Keratinocyte (primary cell): ENCODE measurements around the gene WTAP. TPM values are rescaled to one million over a fixed set of nuclear protein-coding genes. Genes with fewer than 3 reads are reported as not detected.

Experiments
- DNase-seq: peaks from one replicate; pipeline ENCODE4 v3.0.0-alpha.2; 2011; ENCODE audit warnings: low read depth, missing footprints, low spot score
- FAIRE-seq: peaks from 2 replicates; lab custom pipeline; 2011; peaks lifted over from hg19 to GRCh38; lab: Jason Lieb, UNC
- H2AFZ ChIP-seq: 2 replicates; pipeline ENCODE4 v1.6.0; 2012; ENCODE audit warnings: low read length, control low read depth, inconsistent platforms; ENCODE audit not compliant: control insufficient read depth
- H3K27ac ChIP-seq: 2 replicates; pipeline ENCODE4 v1.5.1; 2011; ENCODE audit warnings: low read length; ENCODE audit not compliant: control insufficient read depth, insufficient read depth
- H3K27me3 ChIP-seq: 3 replicates; pipeline ENCODE4 v1.6.0; 2011; ENCODE audit warnings: low read length; ENCODE audit not compliant: control insufficient read depth, insufficient read depth; ENCODE audit errors: extremely low read depth
- H3K36me3 ChIP-seq, 2 experiments: 2 replicates in 1 of 2; 3 replicates in 1 of 2; pipeline ENCODE4 v1.5.1; 2011; ENCODE audit warnings: low read length in 2 of 2, mild to moderate bottlenecking in 1 of 2; ENCODE audit not compliant: control insufficient read depth in 2 of 2, insufficient read depth in 2 of 2; ENCODE audit errors: extremely low read depth in 1 of 2
- H3K4me1 ChIP-seq: 3 replicates; pipeline ENCODE4 v1.5.1; 2011; ENCODE audit warnings: low read length; ENCODE audit not compliant: control insufficient read depth, insufficient read depth; ENCODE audit errors: extremely low read depth
- H3K4me2 ChIP-seq: 3 replicates; pipeline ENCODE4 v1.6.0; 2011; ENCODE audit warnings: low read depth, low read length; ENCODE audit not compliant: control insufficient read depth, insufficient read depth; ENCODE audit errors: extremely low read depth
- H3K4me3 ChIP-seq, 3 experiments: fragments of 200-600 bp in 1 of 3; sonication (generic) in 1 of 3; 2 replicates in 2 of 3; 3 replicates in 1 of 3; pipeline ENCODE4 v1.5.1; 2011 to 2016; ENCODE audit warnings: low read length in 3 of 3, mild to moderate bottlenecking in 3 of 3, control low read depth in 2 of 3, inconsistent platforms in 1 of 3, low read depth in 1 of 3, mixed read lengths in 1 of 3, mixed run types in 1 of 3, moderate library complexity in 1 of 3; ENCODE audit not compliant: control insufficient read depth in 2 of 3, insufficient read depth in 2 of 3; ENCODE audit errors: extremely low read depth in 1 of 3
- H3K79me2 ChIP-seq: 2 replicates; pipeline ENCODE4 v1.6.0; 2012; ENCODE audit warnings: low read length; ENCODE audit not compliant: control insufficient read depth, insufficient read depth
- H3K9ac ChIP-seq: 3 replicates; pipeline ENCODE4 v1.6.0; 2011; ENCODE audit warnings: low read length; ENCODE audit not compliant: control insufficient read depth, insufficient read depth; ENCODE audit errors: extremely low read depth
- H3K9me1 ChIP-seq: 3 replicates; pipeline ENCODE4 v1.6.0; 2011; ENCODE audit warnings: low read length; ENCODE audit not compliant: control insufficient read depth, insufficient read depth; ENCODE audit errors: extremely low read depth
- H3K9me3 ChIP-seq: 2 replicates; pipeline ENCODE4 v1.5.1; 2012; ENCODE audit warnings: low read depth, low read length; ENCODE audit not compliant: control insufficient read depth
- H4K20me1 ChIP-seq: 3 replicates; pipeline ENCODE4 v1.6.0; 2011; ENCODE audit warnings: low read length; ENCODE audit not compliant: control insufficient read depth, insufficient read depth; ENCODE audit errors: extremely low read depth
- EZH2 ChIP-seq: IDR thresholded peaks from one replicate; pipeline ENCODE4 v1.6.1; 2012; ENCODE audit warnings: inconsistent platforms, mild to moderate bottlenecking, low read length, moderate library complexity
- dilution Hi-C: fragments of 300-500 bp; cut with MboI; formaldehyde crosslinking; loops from one replicate; pipeline ENCODE4 v1.7.0; 2020; ENCODE audit warnings: low sequenced_read_pairs; ENCODE audit not compliant: extremely low pct_ligation_motif_present
- polyA plus RNA-seq, 5 experiments: library from polyadenylated mRNA; depleted of rRNA in 3 of 5; stranded (reverse) in 3 of 5; stranded (forward) in 1 of 5; unstranded in 1 of 5; fragments of >200 nt; gene quantifications; 1 replicate in 1 of 5; 2 replicates in 3 of 5; 3 replicates in 1 of 5; pipeline versions ENCODE4 v1.2.1 to v1.2.3, GENCODE V29; 2011 to 2012; ENCODE audit warnings: missing spikeins in 2 of 5, low read depth in 1 of 5, low replicate concordance in 1 of 5
- TF ChIP-seq, protein P1 (sequence below), 3 experiments: IDR thresholded peaks in 1 of 3; conservative IDR thresholded peaks in 1 of 3; optimal IDR thresholded peaks in 1 of 3; 2 replicates in 2 of 3; 3 replicates in 1 of 3; pipeline versions ENCODE3 to v1.5.1; 2011; ENCODE audit warnings: low read length in 3 of 3, mild to moderate bottlenecking in 3 of 3, moderate library complexity in 2 of 3, control low read depth in 1 of 3, inconsistent platforms in 1 of 3; ENCODE audit not compliant: insufficient read depth in 2 of 3; ENCODE audit errors: extremely low read depth in 1 of 3

Gene WTAP
- polyA plus RNA-seq, 1 donor (not counting 4 experiments of a cell fraction or from before 2014, with no cell fraction given), result 40.2 TPM

- Histone ChIP-seq H3K27ac (peak overlapping the region; percentile 83), H3K36me3 (peaks cover 9 to 37% of the 10 kb centered on the region in 2 experiments)
- no peak for FAIRE-seq
These were observed 61.0 kb downstream of the WTAP start for GRCh38 chr6:159788276-159788675.

DNA sequence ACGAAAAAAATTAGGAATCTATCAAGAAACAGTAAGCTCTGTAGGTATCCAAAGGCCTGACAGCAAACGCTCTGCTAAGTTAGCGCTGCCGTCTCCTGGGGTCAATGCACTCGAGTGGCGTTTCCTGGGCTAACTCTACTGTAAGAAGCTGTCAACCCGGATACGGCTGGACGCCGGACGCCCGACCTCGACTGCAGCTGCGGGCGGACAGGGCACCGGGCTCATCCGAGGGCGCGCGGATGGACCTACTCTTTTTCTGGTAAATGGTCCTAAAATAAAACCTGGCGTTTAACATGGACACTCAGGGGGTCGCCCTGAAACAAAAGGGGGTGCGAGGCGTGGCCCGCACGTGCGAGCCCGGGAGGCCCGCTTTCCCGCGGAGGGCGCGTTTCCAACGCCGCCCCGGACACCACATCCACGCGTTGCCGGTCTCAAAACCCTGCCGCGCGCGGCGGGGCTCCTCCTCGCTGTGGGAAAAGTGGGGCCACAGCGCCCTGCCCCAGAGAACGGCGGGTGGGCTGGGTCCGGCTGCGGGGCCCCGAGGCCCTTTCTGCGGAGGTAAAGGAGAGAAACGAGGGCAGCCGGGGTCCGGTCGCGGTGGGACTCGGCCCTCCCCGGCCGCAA is 61.6 kb downstream of the WTAP start:
- Histone ChIP-seq H2AFZ (peak overlapping the region; percentile 92), H3K27me3 (no peaks in the 10 kb centered on the region), H3K9ac (peak overlapping the region; percentile 85), H3K4me3 (peak overlapping the region; percentile 88 to 98 (median 97)), H3K4me1 (peaks cover 30% of the 10 kb centered on the region), H3K9me3 (no peaks in the 10 kb centered on the region), H3K4me2 (peak overlapping the region; percentile 77), H3K27ac (peak overlapping the region; percentile 83), H4K20me1 (peaks cover 10% of the 10 kb centered on the region), H3K36me3 (peaks cover 7 to 33% of the 10 kb centered on the region in 2 experiments), H3K9me1 (no peaks in the 10 kb centered on the region), H3K79me2 (peaks cover 86% of the 10 kb centered on the region)
- DNase-seq (no peak), FAIRE-seq (no peak)
- no peak for TF ChIP-seq EZH2
- TF ChIP-seq, protein P1, sequence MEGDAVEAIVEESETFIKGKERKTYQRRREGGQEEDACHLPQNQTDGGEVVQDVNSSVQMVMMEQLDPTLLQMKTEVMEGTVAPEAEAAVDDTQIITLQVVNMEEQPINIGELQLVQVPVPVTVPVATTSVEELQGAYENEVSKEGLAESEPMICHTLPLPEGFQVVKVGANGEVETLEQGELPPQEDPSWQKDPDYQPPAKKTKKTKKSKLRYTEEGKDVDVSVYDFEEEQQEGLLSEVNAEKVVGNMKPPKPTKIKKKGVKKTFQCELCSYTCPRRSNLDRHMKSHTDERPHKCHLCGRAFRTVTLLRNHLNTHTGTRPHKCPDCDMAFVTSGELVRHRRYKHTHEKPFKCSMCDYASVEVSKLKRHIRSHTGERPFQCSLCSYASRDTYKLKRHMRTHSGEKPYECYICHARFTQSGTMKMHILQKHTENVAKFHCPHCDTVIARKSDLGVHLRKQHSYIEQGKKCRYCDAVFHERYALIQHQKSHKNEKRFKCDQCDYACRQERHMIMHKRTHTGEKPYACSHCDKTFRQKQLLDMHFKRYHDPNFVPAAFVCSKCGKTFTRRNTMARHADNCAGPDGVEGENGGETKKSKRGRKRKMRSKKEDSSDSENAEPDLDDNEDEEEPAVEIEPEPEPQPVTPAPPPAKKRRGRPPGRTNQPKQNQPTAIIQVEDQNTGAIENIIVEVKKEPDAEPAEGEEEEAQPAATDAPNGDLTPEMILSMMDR (optimal IDR thresholded peaks at IDR 0.05 in 1 of 3, IDR thresholded peaks at IDR 0.05 in 1 of 3, conservative IDR thresholded peaks at IDR 0.05 in 1 of 3; ENCODE audit: extremely low read depth in 1 of 3, insufficient read depth in 2 of 3, low read length in 3 of 3), result no peak
- dilution Hi-C loops, result no loop called here

More at GRCh38 chr6:159788276-159788675, 61.0 kb downstream of the WTAP start:
- peak overlapping the region; percentile 77 for H3K4me2 ChIP-seq
- H3K9me1 ChIP-seq, result no peaks in the 10 kb centered on the region
- dilution Hi-C loops, result no loop called here
- TF ChIP-seq, protein P1 (optimal IDR thresholded peaks at IDR 0.05 in 1 of 3, IDR thresholded peaks at IDR 0.05 in 1 of 3, conservative IDR thresholded peaks at IDR 0.05 in 1 of 3; ENCODE audit: extremely low read depth in 1 of 3, insufficient read depth in 2 of 3, low read length in 3 of 3), result no peak
- TF ChIP-seq EZH2, result no peak
- peaks cover 10% of the 10 kb centered on the region for H4K20me1 ChIP-seq
- H3K9ac ChIP-seq, result peak overlapping the region; percentile 85
- H3K4me3 ChIP-seq, result peak overlapping the region; percentile 88 to 98 (median 97)
- H3K9me3 ChIP-seq, result no peaks in the 10 kb centered on the region
- H2AFZ ChIP-seq, result no peak overlapping the region
- no peaks in the 10 kb centered on the region for H3K27me3 ChIP-seq
- no peak for DNase-seq
- H3K4me1 ChIP-seq, result peaks cover 30% of the 10 kb centered on the region
- peaks cover 87% of the 10 kb centered on the region for H3K79me2 ChIP-seq
